Measurements from ENCODE around the gene KLHL26.

DNA sequence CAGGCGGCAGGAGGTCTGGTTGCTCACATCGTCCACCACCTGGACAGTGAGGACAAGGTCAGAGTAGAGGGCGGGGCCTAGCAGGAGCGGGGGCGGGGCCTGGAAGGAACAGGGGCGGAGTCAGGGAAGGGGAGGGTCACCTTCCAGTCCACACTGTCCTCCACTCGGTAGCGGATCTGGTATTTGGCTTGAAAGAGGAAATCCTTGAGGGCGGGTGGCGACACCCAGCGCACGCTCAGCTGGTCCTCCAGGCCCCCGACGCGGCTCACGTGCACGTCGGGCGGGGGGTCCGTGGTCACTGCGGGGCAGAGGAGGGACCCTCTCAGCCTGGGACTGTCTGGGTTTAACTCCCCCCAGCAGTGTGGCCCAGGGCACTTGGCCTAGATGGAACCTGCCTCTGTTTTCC, 40.1 kb upstream of the KLHL26 start:
- TF ChIP-seq POLR2A (IDR thresholded peaks at IDR 0.05; ENCODE audit: low read length) (no peak), GATA1 (IDR thresholded peaks at IDR 0.05; ENCODE audit: low read depth, low read length) (no peak)

Measured in erythroblast (primary cell).